Stimulated activated CD8-positive, alpha-beta memory T cell treated with anti-CD3 and anti-CD28 coated beads, Interleukin-15, amount 100 ng/mL, for 24 hours (primary cell): ENCODE measurements around the gene MAP1A.
"Not testable (repeated sequence)": the region's sequence is repeated elsewhere in the genome, so short reads cannot be mapped to it uniquely, and the experiment has no call there.

Experiments used
- DNase-seq: peaks from one replicate; pipeline ENCODE4 v3.0.0-alpha.2; 2020; ENCODE audit warnings: low read depth

The MAP1A gene

DNA sequence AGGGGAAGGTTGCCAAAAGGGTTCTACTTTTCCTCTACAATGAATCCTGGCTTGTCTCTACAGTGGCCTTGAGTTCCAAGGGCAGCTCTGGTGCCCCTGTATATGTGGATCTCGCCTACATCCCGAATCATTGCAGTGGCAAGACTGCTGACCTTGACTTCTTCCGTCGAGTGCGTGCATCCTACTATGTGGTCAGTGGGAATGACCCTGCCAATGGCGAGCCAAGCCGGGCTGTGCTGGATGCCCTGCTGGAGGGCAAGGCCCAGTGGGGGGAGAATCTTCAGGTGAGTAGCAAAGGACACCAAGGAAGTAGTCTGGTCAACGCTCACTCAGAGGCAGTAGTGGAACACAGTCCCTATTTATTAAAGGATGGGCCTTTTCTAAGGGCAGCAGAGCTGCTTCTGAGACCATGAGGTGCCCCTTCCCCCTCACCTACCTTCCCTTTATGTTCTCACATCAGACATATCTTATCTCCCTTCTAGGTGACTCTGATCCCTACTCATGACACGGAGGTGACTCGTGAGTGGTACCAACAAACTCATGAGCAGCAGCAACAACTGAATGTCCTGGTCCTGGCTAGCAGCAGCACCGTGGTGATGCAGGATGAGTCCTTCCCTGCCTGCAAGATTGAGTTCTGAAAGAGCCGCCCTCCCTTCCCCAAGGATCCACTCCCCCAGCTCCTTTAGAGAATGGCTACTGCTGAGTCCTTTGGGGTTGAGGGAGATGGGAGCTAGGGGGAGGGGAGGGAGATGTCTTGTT is 12.4 kb downstream of the MAP1A start:
- no peak for DNase-seq

DNA sequence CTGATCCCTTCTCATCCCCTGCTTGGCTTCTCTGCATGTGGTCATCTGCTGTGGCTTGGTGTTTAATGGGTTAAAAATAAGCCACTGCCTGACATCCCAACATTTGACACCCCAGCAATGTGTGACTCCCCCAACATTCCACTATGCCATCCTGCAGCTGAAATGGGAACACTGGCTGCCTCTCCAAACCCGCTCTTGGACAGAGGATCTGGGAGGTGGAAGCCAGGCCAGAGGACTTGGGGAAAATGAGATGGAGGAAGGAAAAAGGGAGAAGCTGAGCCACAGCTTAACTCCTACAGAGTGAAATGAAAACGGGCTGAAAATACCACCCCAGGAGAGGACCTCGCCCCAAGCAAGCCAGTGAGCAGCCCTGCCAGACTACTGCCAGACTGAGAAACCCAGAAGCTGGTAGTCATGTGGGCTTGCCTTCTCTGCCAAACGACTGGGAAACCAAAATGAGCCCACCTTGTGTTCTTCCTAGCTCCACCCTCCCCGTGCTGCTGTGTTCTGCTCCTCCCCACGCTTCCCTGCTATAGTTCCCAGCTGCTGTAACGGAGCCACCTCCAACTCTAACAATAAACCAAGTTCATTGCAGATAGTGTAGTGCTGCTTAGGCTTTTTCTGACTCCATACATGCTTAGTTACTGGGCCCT is 13.7 kb downstream of the MAP1A start:
- DNase-seq = no peak

DNA sequence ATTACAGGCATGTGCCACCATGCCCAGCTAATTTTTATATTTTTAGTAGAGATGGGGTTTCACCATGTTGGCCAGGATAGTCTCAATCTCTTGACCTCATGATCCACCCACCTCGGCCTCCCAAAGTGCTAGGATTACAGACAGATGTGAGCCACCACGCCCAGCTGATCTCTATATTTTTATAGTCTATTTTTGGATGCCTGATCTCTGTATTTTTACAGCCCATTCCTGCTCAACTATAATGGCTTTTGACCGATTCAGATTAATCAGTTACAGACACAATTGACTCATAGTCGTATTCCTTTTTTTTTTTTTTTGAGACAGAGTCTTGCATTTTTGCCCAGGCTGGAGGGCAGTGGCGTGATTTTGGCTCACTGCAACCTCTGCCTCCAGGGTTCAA is 15.4 kb downstream of the MAP1A start:
- not testable (repeated sequence) for DNase-seq

DNA sequence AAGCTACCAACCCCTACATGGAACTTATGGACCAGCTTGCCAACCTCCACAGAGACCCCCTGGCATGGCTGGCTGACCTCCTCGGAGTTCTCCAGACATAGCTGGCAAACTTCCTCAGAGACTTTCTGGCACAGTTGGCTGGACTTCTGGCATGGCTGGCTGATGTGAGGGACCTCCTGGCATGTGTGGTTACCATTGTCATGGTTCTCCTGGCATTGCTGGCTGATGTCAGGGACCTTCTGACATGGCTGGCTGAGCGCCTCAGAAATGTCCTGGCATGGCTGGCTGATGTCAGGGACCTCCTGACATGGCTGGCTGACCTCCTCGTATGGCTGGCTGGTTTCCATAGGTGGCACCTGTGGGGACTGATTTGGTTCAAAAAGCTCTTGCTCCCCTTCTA is 17.5 kb downstream of the MAP1A start:
- no peak for DNase-seq

DNA sequence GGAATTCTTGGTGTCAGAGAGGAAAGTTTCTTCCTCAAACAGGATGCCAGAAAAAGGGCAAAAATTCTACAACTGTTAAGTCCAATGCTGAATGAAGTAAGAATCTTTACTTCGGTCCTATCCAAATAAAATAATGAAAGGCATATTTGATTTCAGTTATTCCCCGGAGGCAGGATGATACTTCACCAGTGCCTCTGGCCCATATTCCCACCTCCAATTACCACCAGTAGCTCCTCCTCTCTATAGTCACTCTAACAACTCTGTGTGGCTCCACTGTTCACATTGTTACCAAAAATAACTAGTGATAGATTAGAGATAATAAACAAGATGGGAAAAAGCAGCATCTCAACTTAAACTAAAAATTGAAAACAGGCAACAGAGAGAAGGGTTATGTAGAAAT is 20.7 kb downstream of the MAP1A start:
- no peak for DNase-seq

DNA sequence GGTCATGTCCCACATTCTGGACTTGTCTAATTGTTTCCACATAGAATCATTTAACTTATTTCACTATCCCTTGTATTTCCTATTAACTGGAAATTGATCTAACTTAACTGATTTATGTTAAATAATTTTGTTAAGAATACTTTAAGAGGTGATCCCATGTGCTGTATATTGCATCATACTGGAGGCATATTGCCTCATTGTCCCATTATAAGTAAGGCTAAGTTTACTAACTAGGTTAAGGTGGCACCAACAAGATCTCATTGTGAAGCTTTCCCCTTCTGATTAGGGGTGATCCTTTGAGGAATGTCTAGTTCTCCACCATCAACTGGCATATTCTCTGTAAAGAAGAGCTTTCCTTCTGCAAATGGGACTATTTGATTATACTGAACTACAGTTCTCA is 24.4 kb downstream of the MAP1A start:
- DNase-seq = no peak

DNA sequence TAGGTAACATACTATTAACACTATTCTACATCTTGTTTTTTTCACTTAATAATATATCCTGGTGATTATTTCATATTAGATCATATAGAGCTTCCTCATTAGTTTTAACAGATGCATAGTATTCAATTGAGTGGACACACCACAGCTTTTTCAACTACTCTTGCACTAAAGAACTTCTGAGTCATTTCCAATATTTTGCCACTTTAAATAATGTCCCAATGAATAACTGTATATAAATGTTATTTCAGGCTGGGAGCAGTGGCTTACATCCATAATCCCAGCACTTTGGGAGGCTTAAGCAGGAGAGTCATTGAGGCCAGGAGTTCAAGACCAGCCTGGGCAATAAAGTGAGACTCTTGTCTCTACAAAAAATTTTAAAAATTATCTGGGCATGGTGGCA is 26.9 kb downstream of the MAP1A start:
- no peak for DNase-seq

DNA sequence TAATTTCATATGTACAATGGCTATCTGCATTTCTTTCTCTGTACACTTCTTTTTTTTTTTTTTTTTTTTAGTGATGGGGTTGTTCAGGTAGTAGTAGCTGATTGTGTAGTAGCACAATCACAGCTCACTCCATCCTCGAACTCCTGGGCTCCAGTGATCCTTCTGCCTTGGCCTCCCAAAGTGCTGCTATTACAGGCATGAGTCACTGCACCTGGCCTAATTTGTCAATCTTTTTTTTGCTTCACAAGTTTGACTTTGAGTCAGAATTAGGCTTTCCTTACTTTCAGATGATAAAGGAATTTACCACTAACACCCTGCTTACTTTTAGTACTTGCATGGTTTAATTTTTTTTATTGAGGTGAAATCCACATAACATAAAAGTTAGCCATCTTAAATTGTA is 28.0 kb downstream of the MAP1A start:
- DNase-seq = no peak

DNA sequence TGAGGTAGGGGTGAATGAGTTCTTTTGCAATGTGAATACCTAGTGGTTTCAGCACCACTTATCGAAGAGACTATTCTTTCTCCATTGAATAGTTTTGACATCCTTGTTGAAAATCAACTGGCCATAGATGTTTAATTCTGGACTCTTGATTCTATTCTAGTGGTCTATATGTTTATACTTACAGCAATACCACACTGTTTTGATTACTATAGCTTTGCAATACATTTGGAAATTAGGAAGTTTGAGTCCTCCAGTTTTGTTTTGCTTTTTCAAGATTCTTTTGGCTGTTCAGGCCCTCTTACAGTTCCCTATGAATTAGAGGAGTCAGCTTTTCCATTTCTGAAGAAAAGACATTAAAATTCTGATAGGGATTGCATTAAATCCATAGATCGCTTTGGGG is 30.1 kb downstream of the MAP1A start:
- DNase-seq = no peak

DNA sequence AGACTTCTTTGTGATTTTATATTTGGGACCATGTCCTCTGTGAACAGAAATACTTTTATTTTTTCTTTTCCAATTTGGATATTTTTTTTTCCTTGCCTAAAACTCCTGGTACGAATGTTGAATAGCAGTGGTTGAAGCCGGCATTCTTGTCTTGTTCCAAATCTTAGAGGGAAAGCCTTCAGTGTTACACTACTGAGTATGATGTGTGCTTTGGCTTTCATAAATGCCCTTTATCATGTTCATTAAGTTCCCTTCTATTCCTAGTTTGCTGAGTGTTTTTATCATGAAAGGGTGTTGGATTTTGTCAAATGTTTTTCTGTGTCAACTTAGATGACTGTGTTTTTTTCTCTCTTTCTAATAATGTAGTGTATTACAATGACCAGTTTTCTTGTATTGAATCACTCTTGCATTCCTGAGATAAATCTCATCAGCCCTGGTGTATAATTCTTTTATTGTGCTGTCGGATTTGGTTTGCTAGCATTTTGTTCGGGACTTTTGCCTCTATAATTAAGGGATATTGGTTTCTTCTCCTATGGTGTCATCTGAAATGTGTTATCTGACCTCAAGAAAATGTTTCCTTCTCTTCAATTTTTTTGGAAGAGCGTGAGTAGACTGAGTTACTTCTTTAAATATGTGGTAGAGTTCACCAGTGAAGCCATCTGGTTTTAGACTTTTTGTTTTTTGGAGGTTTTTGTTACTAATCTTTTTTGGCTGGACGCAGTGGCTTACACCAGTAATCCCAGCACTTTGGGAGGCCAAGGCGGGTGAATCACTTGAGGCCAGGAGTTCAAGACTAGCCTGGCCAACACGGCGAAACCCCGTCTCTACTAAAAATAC is 33.3 kb downstream of the MAP1A start:
- no peak for DNase-seq

DNA sequence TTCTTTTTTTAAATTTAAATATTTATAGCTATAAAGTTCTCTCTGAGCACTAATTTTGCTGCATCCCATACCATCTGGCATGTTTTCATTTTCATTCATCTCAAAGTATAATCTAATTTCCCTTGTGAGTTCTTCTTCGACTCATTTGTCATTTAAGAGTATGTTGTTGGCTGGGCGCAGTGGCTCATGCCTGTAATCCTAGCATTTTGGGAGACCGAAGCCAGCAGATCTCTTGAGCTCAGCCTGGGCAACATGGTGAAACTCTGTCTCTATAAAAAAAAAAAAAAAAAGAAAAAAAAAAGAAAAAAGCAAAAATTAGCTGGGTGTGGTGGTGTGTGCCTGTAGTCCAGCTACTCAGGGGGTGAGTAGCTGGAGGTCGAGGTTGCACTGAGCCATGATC is 34.8 kb downstream of the MAP1A start:
- DNase-seq = no peak

DNA sequence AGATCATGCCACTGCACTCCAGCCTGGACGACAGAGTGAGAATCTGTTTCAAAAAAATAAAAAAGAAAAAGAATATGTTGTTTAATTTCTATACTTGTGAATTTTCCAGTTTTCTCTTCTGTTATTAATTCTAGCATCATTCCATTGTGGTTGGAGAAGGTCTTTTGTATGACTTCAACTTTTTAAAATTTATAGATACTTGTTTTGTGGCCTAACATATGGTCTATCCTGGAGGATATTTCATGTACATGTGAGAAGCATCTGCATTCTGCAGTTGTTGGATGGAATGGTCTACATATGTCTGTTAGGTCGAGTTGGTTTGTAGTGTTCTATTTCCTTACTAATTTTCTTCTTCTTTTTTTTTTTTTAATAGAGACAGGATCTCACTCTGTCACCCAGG is 35.6 kb downstream of the MAP1A start:
- no peak for DNase-seq

DNA sequence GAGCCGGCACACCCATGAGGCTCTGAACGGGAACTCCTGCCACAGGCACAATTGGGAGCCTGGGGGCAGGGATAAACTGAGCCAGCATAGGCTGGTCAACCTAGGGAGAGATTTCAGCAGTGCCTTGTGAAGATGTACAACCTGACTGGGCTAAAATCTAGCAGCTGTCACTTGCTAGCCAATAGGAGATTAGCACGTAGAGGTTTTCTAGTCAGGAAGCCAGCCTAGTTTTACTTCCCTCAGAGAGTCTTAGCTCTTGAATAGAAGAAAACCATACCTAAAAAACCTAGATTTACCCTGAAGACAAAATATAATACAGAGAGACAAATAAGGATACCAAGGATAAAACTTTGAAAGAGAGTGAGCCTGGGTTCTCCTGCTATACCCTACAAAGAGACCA is 45.3 kb downstream of the MAP1A start:
- not testable (repeated sequence) for DNase-seq

DNA sequence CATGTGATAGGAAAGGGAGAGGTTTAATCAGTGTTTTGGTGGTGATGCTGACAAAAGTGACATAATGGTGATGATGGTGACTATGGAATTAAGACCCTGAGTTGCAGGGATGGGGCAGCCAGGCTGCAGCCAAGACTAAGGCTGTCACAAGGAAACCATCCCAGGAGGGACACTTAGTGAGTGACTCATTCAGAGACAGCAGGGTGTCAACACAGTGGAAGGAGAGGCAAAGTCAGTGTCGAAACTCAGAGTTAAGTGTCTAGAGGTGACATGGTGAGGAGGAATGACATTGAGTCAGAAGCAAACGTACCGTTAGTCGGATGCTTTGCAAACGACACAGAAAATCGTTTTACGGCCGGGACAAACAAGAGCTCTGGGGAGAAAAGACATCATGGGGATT is 46.4 kb downstream of the MAP1A start:
- DNase-seq = not testable (repeated sequence)

DNA sequence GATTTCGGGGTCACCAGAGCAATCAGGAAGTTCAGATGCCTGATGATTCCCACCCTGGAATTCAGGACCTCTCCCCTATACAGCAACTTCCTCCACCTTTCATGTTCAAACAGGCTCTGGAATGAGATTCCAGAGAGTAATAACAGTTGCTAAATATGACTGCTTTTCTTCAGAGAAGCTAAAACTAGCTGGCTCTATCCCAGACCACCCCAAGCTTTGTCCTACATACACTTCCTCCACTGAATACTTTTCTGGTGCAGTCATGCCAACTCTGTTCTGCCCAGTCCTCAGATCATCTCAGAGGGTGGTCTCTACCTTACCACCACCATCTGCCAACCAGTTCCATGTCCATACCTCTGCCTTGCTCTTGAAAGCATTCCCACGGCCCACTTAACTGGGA is 49.2 kb downstream of the MAP1A start:
- not testable (repeated sequence) for DNase-seq

DNA sequence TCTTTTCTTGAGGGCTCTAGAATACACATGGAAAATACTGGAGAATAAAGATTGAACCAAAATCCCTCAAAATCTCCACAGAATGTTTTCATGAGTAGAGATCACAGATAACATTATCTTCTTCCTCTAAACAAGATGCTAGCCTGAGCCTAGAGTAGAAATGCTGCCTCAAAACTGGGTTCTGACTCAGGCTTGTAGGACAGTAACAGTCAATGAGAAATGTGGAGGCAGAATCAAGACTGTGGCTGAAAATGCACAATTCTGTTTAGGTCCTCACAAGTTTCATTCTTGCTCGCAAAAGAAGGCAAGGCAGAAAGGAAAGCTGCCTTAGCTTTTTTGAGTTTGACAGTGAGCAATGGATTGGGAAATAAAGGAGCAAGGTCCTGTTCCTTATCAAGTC is 57.2 kb downstream of the MAP1A start:
- DNase-seq = not testable (repeated sequence)
